Body of pancreas (tissue), 4 donors: Measurements from ENCODE around the gene C1orf198. TPM values are rescaled to one million over a fixed set of nuclear protein-coding genes. Genes with fewer than 3 reads are reported as not detected.

ENCODE experiments used
- ATAC-seq: fragments of 150-250 bp; one replicate; pipeline ENCODE4 v1.9.1; 2016
- DNase-seq, 4 donors: peaks; one replicate each; pipeline ENCODE4 v3.0.0-alpha.2; 2019
- H3K27ac ChIP-seq, 4 donors: fragments of 200-600 bp; sonication (generic); 1 replicate in 3 of 4; 2 replicates in 1 of 4; pipeline versions ENCODE4 v1.5.1 to v1.6.1; 2016 to 2019; ENCODE audit warnings: mild to moderate bottlenecking in 1 of 4, mixed read lengths in 1 of 4, moderate library complexity in 1 of 4
- H3K27me3 ChIP-seq, 2 donors: fragments of 200-600 bp; sonication (generic); one replicate each; pipeline ENCODE4 v1.6.0; 2016; ENCODE audit warnings: mild to moderate bottlenecking in 1 of 2
- H3K36me3 ChIP-seq, 2 donors: fragments of 200-600 bp; sonication (generic); replicated peaks in 1 of 2; 2 replicates each; pipeline ENCODE4 v1.5.1; 2016; ENCODE audit warnings: low read depth in 2 of 2; ENCODE audit not compliant: insufficient read depth in 1 of 2
- H3K4me1 ChIP-seq: fragments of 200-600 bp; sonication (generic); one replicate; pipeline ENCODE4 v1.6.0; 2016
- H3K4me3 ChIP-seq, 2 donors: fragments of 200-600 bp; sonication (generic); 1 replicate in 1 of 2; 2 replicates in 1 of 2; pipeline ENCODE4 v1.5.1; 2016 to 2019
- H3K9me3 ChIP-seq, 3 donors: fragments of 200-600 bp; sonication (generic); 1 replicate in 2 of 3; 2 replicates in 1 of 3; pipeline ENCODE4 v1.5.1; 2016
- POLR2A ChIP-seq, 3 donors: fragments of 450-650 bp; IDR thresholded peaks; one replicate each; pipeline ENCODE4 v1.6.1; 2016; ENCODE audit warnings: antibody characterized with exemption in 3 of 3, mild to moderate bottlenecking in 2 of 3
- WGBS, 2 donors: methylation state at CpG; one replicate each; pipeline ENCODE4 v1.1.5; 2017; 5-methylcytosine and 5-hydroxymethylcytosine counted together
- intact Hi-C: fragments of 100-400 bp; cut with DNase I; formaldehyde crosslinking; loops from one replicate; pipeline ENCODE4 v1.15.1; 2023
- total RNA-seq, 2 donors: library from RNA; depleted of rRNA; stranded (reverse); fragments of >200 nt; gene quantifications; one replicate each; pipeline ENCODE4 v1.1.0, GENCODE V29; 2016
- TF ChIP-seq, protein P1 (sequence below), 7 experiments: fragments of 450-650 bp in 4 of 7; fragments of 200-600 bp in 3 of 7; sonication (generic) in 3 of 7; IDR thresholded peaks; one replicate each; pipeline ENCODE4 v1.5.1; 2016 to 2019; ENCODE audit warnings: antibody characterized with exemption in 7 of 7

C1orf198 gene
- total RNA-seq, 2 donors from 2014 or later = 29.0 to 66.7 TPM

DNA sequence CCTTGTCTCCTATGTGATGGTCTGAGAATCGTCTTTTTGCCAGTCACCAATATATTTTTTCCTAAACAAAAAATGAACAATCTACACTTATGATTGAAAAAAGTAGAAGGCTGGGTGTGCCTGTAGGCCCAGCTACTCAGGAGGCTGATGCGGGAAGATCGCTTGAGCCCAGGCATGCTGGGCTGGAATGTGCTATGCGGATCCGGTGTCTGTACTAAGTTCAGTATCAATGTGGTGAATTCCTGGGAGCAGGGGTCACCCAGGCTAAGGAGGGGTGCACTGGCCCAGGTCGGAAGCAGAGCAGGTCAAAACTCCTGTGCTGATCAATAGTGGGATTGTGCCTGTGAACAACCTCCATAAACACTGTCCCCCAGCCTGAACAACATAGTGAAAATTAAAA lies 25.7 kb upstream of the C1orf198 start:
- no peaks in the 10 kb centered on the region for H3K9me3 ChIP-seq
- TF ChIP-seq POLR2A (IDR thresholded peaks at IDR 0.05) = no peak
- TF ChIP-seq, protein P1, sequence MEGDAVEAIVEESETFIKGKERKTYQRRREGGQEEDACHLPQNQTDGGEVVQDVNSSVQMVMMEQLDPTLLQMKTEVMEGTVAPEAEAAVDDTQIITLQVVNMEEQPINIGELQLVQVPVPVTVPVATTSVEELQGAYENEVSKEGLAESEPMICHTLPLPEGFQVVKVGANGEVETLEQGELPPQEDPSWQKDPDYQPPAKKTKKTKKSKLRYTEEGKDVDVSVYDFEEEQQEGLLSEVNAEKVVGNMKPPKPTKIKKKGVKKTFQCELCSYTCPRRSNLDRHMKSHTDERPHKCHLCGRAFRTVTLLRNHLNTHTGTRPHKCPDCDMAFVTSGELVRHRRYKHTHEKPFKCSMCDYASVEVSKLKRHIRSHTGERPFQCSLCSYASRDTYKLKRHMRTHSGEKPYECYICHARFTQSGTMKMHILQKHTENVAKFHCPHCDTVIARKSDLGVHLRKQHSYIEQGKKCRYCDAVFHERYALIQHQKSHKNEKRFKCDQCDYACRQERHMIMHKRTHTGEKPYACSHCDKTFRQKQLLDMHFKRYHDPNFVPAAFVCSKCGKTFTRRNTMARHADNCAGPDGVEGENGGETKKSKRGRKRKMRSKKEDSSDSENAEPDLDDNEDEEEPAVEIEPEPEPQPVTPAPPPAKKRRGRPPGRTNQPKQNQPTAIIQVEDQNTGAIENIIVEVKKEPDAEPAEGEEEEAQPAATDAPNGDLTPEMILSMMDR (IDR thresholded peaks at IDR 0.05) = no peak
- no peaks in the 10 kb centered on the region for H3K36me3 ChIP-seq
- DNase-seq (no peak), ATAC-seq (no peak)
- intact Hi-C loops = no loop called here
- no peak overlapping the region for H3K27ac ChIP-seq
- H3K4me1 ChIP-seq = no peaks in the 10 kb centered on the region
- H3K4me3 ChIP-seq = no peak overlapping the region
- WGBS, 2 donors = 81 to 85% methylated on average over 6 of the region's 6 CpGs
- H3K27me3 ChIP-seq = no peaks in the 10 kb centered on the region

DNA sequence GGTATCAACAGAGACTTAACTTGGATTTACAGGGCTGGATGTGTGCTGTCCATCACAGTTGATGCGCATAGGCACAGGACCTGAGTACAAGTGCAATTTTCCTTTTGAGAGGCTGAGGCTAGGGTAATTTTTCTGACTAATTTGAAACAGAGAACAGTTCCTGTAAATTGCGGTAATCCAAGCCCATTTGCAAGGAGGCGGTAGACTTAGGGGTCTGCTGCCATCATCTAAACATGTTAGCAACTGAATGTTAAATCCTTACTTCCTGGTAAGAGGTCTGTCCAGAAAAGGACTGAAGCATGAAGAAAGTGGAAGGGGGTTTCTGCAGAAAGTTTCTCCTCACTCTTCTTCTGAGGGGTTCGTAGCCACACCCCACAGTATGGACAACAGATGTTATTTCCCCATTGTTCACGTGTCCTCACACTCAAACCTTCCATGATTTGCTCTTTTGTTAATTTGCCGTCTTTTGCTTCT lies 23.7 kb upstream of the C1orf198 start:
- no peaks in the 10 kb centered on the region for H3K27me3 ChIP-seq
- intact Hi-C loops = no loop called here
- 78 to 83% methylated on average over 6 of the region's 6 CpGs for WGBS, 2 donors
- no peaks in the 10 kb centered on the region for H3K9me3 ChIP-seq
- DNase-seq = no peak
- H3K27ac ChIP-seq = no peak overlapping the region
- H3K4me1 ChIP-seq = no peaks in the 10 kb centered on the region
- no peaks in the 10 kb centered on the region for H3K36me3 ChIP-seq
- no peak for TF ChIP-seq POLR2A (IDR thresholded peaks at IDR 0.05)
- TF ChIP-seq, protein P1 (IDR thresholded peaks at IDR 0.05) = no peak
- H3K4me3 ChIP-seq = no peak overlapping the region
- ATAC-seq = no peak

DNA sequence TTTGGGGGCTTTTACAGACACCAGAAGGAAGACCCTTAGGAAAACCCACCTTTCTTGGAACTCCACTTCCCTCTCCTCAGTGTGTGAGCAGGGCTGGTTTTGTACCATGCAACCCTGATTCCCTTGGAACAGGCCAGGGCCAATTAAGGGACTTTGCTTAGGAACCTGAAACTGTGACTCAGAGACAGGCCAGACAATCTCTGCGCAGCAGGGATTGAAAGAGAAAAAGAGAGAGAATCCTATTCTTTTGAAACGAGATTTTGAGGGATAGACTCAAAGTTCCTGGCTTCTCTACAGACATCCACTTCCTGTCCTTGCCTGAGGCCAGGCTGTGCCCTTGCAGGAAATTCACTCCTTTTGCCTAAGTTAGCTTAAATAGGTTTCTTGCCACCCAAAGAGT lies 23.1 kb upstream of the C1orf198 start:
- no peaks in the 10 kb centered on the region for H3K27me3 ChIP-seq
- no peak for ATAC-seq
- H3K27ac ChIP-seq = no peak overlapping the region
- no peaks in the 10 kb centered on the region for H3K36me3 ChIP-seq
- WGBS, 2 donors = 52 to 80% methylated on average over 2 of the region's 2 CpGs
- H3K4me1 ChIP-seq = no peaks in the 10 kb centered on the region
- no peaks in the 10 kb centered on the region for H3K9me3 ChIP-seq
- intact Hi-C loops = no loop called here
- no peak for DNase-seq
- TF ChIP-seq POLR2A (IDR thresholded peaks at IDR 0.05) = no peak
- TF ChIP-seq, protein P1 (IDR thresholded peaks at IDR 0.05) = no peak
- no peak overlapping the region for H3K4me3 ChIP-seq

DNA sequence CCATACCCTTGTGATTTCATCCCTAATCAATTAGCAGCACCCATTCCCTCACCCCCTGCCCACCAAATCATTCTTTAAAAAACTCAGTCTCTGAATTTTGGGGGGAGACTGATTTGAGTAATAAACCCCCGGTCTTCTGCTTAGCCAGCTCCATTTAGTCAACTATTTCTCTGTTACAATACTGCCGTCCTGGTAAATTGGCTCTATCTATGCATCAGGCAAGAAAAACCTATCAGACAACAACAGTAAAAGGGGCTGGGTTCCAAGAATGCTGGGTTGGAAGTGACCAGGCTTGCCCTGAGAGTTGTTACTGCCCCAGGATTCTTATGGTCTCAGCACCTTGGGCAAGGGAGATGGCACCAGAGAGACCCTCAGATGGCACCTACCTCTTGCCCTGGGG lies 16.3 kb upstream of the C1orf198 start:
- intact Hi-C loops = no loop called here

DNA sequence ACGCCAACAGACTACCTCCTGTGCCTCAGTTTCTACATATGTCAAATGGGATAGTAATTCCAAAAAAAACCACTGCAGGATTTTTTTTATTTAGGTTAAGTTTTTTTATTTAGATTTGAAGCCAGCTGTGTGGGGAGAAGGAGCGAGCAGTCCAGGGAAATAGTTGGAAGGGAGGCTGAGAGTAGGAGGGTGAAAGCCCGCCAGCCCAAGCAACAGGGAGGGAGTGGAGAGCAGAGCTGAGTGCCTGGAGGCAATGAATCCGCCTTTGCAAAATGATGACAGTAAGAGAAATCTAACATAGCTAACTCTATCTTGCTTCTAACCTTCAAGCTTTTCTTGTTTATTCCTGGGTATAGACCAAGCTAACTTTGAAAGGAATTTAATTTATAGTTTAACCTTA lies 15.6 kb upstream of the C1orf198 start:
- Histone ChIP-seq H3K4me3 (no peak overlapping the region), H3K9me3 (peaks cover 0 to 9% (median 0%) of the 10 kb centered on the region in 3 donors), H3K4me1 (no peaks in the 10 kb centered on the region), H3K36me3 (no peaks in the 10 kb centered on the region), H3K27me3 (no peaks in the 10 kb centered on the region), H3K27ac (no peak overlapping the region)
- ATAC-seq (no peak), DNase-seq (no peak)
- TF ChIP-seq POLR2A (IDR thresholded peaks at IDR 0.05) = no peak
- TF ChIP-seq, protein P1 (IDR thresholded peaks at IDR 0.05) = no peak
- 66 to 82% methylated on average over 4 of the region's 4 CpGs for WGBS, 2 donors
- intact Hi-C loops = no loop called here

More for the DNA sequence above, 16.3 kb upstream of the C1orf198 start:
- no peak for ATAC-seq
- 92% methylated on average over 2 of the region's 2 CpGs for WGBS, 2 donors
- TF ChIP-seq POLR2A (IDR thresholded peaks at IDR 0.05) = no peak
- TF ChIP-seq, protein P1 (IDR thresholded peaks at IDR 0.05) = no peak
- Histone ChIP-seq H3K4me3 (no peak overlapping the region), H3K27ac (no peak overlapping the region), H3K9me3 (peaks cover 0 to 9% (median 0%) of the 10 kb centered on the region in 3 donors), H3K27me3 (no peaks in the 10 kb centered on the region), H3K36me3 (no peaks in the 10 kb centered on the region), H3K4me1 (no peaks in the 10 kb centered on the region)
- DNase-seq = no peak
